MM.1S (cell line): ENCODE measurements around the gene BHLHA15.

Source experiments
- DNase-seq: peaks from one replicate; pipeline ENCODE4 v3.0.0-alpha.2; 2015
- H2AFZ ChIP-seq: fragments of 300-600 bp; sonication (generic); 2 replicates; pipeline ENCODE4 v1.6.0; 2016; ENCODE audit warnings: antibody characterized with exemption, low read length
- H3F3A ChIP-seq: fragments of 300-600 bp; sonication (generic); 2 replicates; pipeline ENCODE4 v1.6.1; 2016; ENCODE audit warnings: mild to moderate bottlenecking, antibody characterized with exemption, low read length, moderate library complexity, mixed read lengths; ENCODE audit not compliant: insufficient read depth
- H3K27ac ChIP-seq: fragments of 300-600 bp; sonication (generic); 2 replicates; pipeline ENCODE4 v1.5.1; 2016; ENCODE audit warnings: mild to moderate bottlenecking, low read length
- H3K27me3 ChIP-seq: fragments of 300-600 bp; sonication (generic); replicated peaks from 2 replicates; pipeline ENCODE4 v1.6.0; 2016; ENCODE audit warnings: low read length; ENCODE audit not compliant: insufficient read depth
- H3K36me3 ChIP-seq: fragments of 300-600 bp; sonication (generic); replicated peaks from 2 replicates; pipeline ENCODE4 v1.6.1; 2016; ENCODE audit warnings: mild to moderate bottlenecking, low read length, mixed read lengths; ENCODE audit not compliant: insufficient read depth
- H3K4me1 ChIP-seq: fragments of 300-600 bp; sonication (generic); 2 replicates; pipeline ENCODE4 v1.6.1; 2016; ENCODE audit warnings: low read length, mixed read lengths
- H3K4me2 ChIP-seq: fragments of 300-600 bp; sonication (generic); 2 replicates; pipeline ENCODE4 v1.6.0; 2016; ENCODE audit warnings: low read depth, low read length
- H3K4me3 ChIP-seq: fragments of 300-600 bp; sonication (generic); 2 replicates; pipeline ENCODE4 v1.5.1; 2016; ENCODE audit warnings: low read length, mixed read lengths
- H3K79me2 ChIP-seq: fragments of 300-600 bp; sonication (generic); 2 replicates; pipeline ENCODE4 v1.6.1; 2016; ENCODE audit warnings: mixed run types, low read length, mixed read lengths
- H3K9ac ChIP-seq: fragments of 300-600 bp; sonication (generic); 2 replicates; pipeline ENCODE4 v1.6.1; 2016; ENCODE audit warnings: low read length, mixed read lengths
- H3K9me2 ChIP-seq: fragments of 300-600 bp; sonication (generic); replicated peaks from 2 replicates; pipeline ENCODE4 v1.6.1; 2016; ENCODE audit warnings: mild to moderate bottlenecking, low read length, mixed read lengths; ENCODE audit not compliant: insufficient read depth
- H3K9me3 ChIP-seq: fragments of 300-600 bp; sonication (generic); replicated peaks from 2 replicates; pipeline ENCODE4 v1.6.1; 2016; ENCODE audit warnings: mild to moderate bottlenecking, low read length, mixed read lengths; ENCODE audit not compliant: insufficient read depth
- H4K20me1 ChIP-seq: fragments of 300-600 bp; sonication (generic); 2 replicates; pipeline ENCODE4 v1.6.1; 2016; ENCODE audit warnings: mild to moderate bottlenecking, low read length, moderate library complexity, mixed read lengths; ENCODE audit not compliant: insufficient read depth
- CTCF ChIP-seq: fragments of 300-600 bp; sonication (generic); IDR thresholded peaks from 2 replicates; pipeline ENCODE4 v1.5.1; 2016; ENCODE audit warnings: antibody characterized with exemption, low read length, mixed read lengths
- EZH2 ChIP-seq: fragments of 300-600 bp; sonication (generic); optimal IDR thresholded peaks from 2 replicates; pipeline ENCODE3; 2017; ENCODE audit warnings: low read depth, mild to moderate bottlenecking, antibody characterized with exemption, low read length, mixed read lengths
- EZH2phosphoT487 ChIP-seq: fragments of 300-600 bp; sonication (generic); IDR thresholded peaks from 2 replicates; pipeline ENCODE4 v1.6.1; 2018; ENCODE audit warnings: antibody characterized with exemption, low read length

The BHLHA15 gene

GRCh38 chr7:98191668-98192431, 19.4 kb upstream of the BHLHA15 start:
- H3K36me3 ChIP-seq: no peaks in the 10 kb centered on the region; the same call in 1 of the 2 replicates
- no peak for TF ChIP-seq CTCF

GRCh38 chr7:98192781-98193457, 18.3 kb upstream of the BHLHA15 start:
- Histone ChIP-seq H3K9me2 (no peaks in the 10 kb centered on the region), H3K79me2 (0 out of 2 replicates have a peak, but pooled peaks cover 4% of the 10 kb centered on the region), H3K4me2 (no peak overlapping the region), H3K4me3 (no peak overlapping the region), H3K36me3 (no peaks in the 10 kb centered on the region; the same call in 1 of the 2 replicates), H4K20me1 (no peaks in the 10 kb centered on the region), H3F3A (no peaks in the 10 kb centered on the region), H3K27me3 (no peaks in the 10 kb centered on the region), H2AFZ (no peak overlapping the region), H3K4me1 (no peaks in the 10 kb centered on the region), H3K9ac (no peak overlapping the region), H3K27ac (no peak overlapping the region), H3K9me3 (no peaks in the 10 kb centered on the region)
- DNase-seq: no peak
- TF ChIP-seq CTCF (no peak), EZH2phosphoT487 (no peak), EZH2 (no peak)

More at GRCh38 chr7:98191668-98192431, 19.4 kb upstream of the BHLHA15 start:
- no peaks in the 10 kb centered on the region for H3F3A ChIP-seq
- no peaks in the 10 kb centered on the region for H3K9me2 ChIP-seq
- no peak overlapping the region for H3K9ac ChIP-seq
- H3K4me1 ChIP-seq: no peaks in the 10 kb centered on the region
- no peak overlapping the region for H3K4me3 ChIP-seq
- H3K4me2 ChIP-seq: no peak overlapping the region
- H4K20me1 ChIP-seq: no peaks in the 10 kb centered on the region
- no peak overlapping the region for H2AFZ ChIP-seq
- H3K27me3 ChIP-seq: no peaks in the 10 kb centered on the region
- no peak overlapping the region for H3K27ac ChIP-seq
- 0 out of 2 replicates have a peak, but pooled peaks cover 4% of the 10 kb centered on the region for H3K79me2 ChIP-seq
- no peaks in the 10 kb centered on the region for H3K9me3 ChIP-seq
- no peak for DNase-seq

GRCh38 chr7:98193474-98194180, 17.6 kb upstream of the BHLHA15 start:
- Histone ChIP-seq H3K4me3 (no peak overlapping the region), H3K4me1 (no peaks in the 10 kb centered on the region), H4K20me1 (no peaks in the 10 kb centered on the region), H3K79me2 (0 out of 2 replicates have a peak, but pooled peaks cover 4% of the 10 kb centered on the region), H3K36me3 (no peaks in the 10 kb centered on the region; the same call in 1 of the 2 replicates), H2AFZ (no peak overlapping the region), H3K9me3 (no peaks in the 10 kb centered on the region), H3K4me2 (no peak overlapping the region), H3F3A (no peaks in the 10 kb centered on the region), H3K27ac (no peak overlapping the region), H3K9ac (no peak overlapping the region), H3K9me2 (no peaks in the 10 kb centered on the region), H3K27me3 (no peaks in the 10 kb centered on the region)
- no peak for DNase-seq
- TF ChIP-seq EZH2 (no peak), CTCF (no peak), EZH2phosphoT487 (no peak)
